Large intestine (tissue), 3 donors: ENCODE data around the gene VWDE. TPM values are rescaled to one million over a fixed set of nuclear protein-coding genes. Genes with fewer than 3 reads are reported as not detected.
"Not testable (repeated sequence)": the region's sequence is repeated elsewhere in the genome, so short reads cannot be mapped to it uniquely, and the experiment has no call there.

Source experiments
- DNase-seq, 2 donors: peaks; one replicate each; pipeline versions ENCODE4 v3.0.0 to v3.0.0-alpha.2; 2013
- H3K27ac ChIP-seq: one replicate; pipeline ENCODE4 v1.5.1; 2013; ENCODE audit warnings: low read length
- H3K27me3 ChIP-seq: 2 replicates; pipeline ENCODE4 v1.6.1; 2013; ENCODE audit warnings: low read length; ENCODE audit not compliant: control insufficient read depth, insufficient read depth
- H3K36me3 ChIP-seq: 2 replicates; pipeline ENCODE4 v1.6.1; 2013; ENCODE audit warnings: low read length; ENCODE audit not compliant: control insufficient read depth, insufficient read depth
- H3K4me1 ChIP-seq: one replicate; pipeline ENCODE4 v1.6.1; 2013; ENCODE audit warnings: low read length; ENCODE audit not compliant: control insufficient read depth, insufficient read depth
- H3K4me3 ChIP-seq: one replicate; pipeline ENCODE4 v1.5.1; 2013; ENCODE audit warnings: low read length
- H3K9me3 ChIP-seq: one replicate; pipeline ENCODE4 v1.6.1; 2013; ENCODE audit warnings: mild to moderate bottlenecking, low read depth, low read length, moderate library complexity; ENCODE audit not compliant: control insufficient read depth
- WGBS: methylation state at CpG from one replicate; pipeline ENCODE4 v1.1.5; 2013; ENCODE audit warnings: low lambda C conversion rate; ENCODE audit not compliant: insufficient coverage; 5-methylcytosine and 5-hydroxymethylcytosine counted together
- polyA plus RNA-seq: library from polyadenylated mRNA; unstranded; fragments of 120-200 nt; gene quantifications from one replicate; pipeline ENCODE4 v1.2.1, GENCODE V29; 2013

VWDE gene
- polyA plus RNA-seq, 1 donor = 0.66 TPM

DNA sequence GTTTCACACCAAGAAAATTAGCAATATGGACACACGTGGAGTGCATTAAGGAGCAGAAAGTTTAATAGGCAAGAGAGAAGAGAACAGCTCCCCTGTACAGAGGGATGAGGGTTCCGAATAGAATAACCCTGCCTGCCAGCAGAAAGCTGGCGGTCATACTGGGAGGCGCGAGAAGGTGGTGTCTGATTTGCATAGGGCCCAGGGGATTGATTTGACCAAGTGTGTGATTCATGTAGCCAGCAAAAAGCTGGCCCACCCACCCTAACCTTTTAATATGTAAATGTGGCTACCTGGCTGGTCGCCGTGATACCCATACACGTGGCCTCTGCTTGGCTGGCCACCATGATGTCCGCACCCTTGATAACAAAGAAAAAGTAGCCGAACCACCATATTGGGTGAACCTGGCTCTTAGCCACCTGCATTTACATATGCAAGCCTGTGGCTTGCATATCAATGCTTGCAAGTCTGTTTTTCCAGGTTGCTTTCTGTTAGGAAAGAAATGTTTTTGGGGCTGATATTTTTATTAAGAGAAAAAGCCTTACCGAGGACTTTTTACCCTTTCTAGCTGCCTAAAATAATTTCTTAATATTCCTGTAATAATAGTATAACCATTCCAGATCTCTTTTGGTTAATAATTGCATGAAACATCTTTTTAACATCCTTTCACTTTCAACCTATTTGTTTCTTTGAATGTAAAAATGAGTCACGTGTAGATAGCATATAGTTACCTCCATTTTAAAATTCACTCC, 20.5 kb upstream of the VWDE start:
- H3K27me3 ChIP-seq = no peaks in the 10 kb centered on the region
- no peak for DNase-seq
- 89% methylated on average over 3 of the region's 12 CpGs for WGBS

GRCh38 chr7:12423355-12423996, 19.8 kb upstream of the VWDE start:
- Histone ChIP-seq H3K4me3 (no peak overlapping the region), H3K36me3 (no peaks in the 10 kb centered on the region), H3K27me3 (no peaks in the 10 kb centered on the region), H3K4me1 (no peaks in the 10 kb centered on the region), H3K27ac (no peak overlapping the region), H3K9me3 (peaks cover 5% of the 10 kb centered on the region)
- WGBS = 71% methylated on average over 5 of the region's 8 CpGs
- DNase-seq = no peak

More for the DNA sequence above, 20.5 kb upstream of the VWDE start:
- Histone ChIP-seq H3K27ac (no peak overlapping the region), H3K36me3 (no peaks in the 10 kb centered on the region), H3K9me3 (peaks cover 5% of the 10 kb centered on the region), H3K4me3 (no peak overlapping the region), H3K4me1 (no peaks in the 10 kb centered on the region)

GRCh38 chr7:12422554-12423320, 19.1 kb upstream of the VWDE start:
- H3K36me3 ChIP-seq = no peaks in the 10 kb centered on the region
- WGBS = 83% methylated on average over 1 of the region's 4 CpGs
- H3K27ac ChIP-seq = no peak overlapping the region
- no peaks in the 10 kb centered on the region for H3K27me3 ChIP-seq
- DNase-seq = no peak
- peaks cover 5% of the 10 kb centered on the region for H3K9me3 ChIP-seq
- no peaks in the 10 kb centered on the region for H3K4me1 ChIP-seq
- H3K4me3 ChIP-seq = no peak overlapping the region

DNA sequence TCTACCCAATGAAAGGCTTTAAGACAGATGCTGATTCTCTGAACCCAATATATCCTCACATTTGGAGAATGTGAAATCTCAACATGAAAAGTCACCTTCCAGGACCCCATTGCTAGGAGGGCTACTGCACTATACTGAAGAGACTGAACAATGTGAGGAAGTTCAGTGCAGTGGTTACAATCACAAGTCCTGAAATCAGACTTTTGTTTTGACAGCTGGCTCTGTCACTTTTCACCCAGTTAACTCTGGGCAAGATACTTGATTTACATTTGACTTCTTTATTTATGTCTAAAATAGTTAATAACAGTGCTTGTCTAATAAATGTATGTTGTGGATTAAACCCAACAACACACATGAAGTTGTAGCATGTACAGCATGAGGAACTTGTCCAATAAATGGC, 14.8 kb upstream of the VWDE start:
- no peaks in the 10 kb centered on the region for H3K9me3 ChIP-seq
- no peaks in the 10 kb centered on the region for H3K4me1 ChIP-seq
- no peak overlapping the region for H3K4me3 ChIP-seq
- no peak overlapping the region for H3K27ac ChIP-seq
- no peak for DNase-seq
- H3K27me3 ChIP-seq = no peaks in the 10 kb centered on the region
- H3K36me3 ChIP-seq = no peaks in the 10 kb centered on the region

- H3K27ac ChIP-seq = no peak overlapping the region
- H3K9me3 ChIP-seq = no peaks in the 10 kb centered on the region
- H3K27me3 ChIP-seq = no peaks in the 10 kb centered on the region
- H3K36me3 ChIP-seq = no peaks in the 10 kb centered on the region
- DNase-seq = no peak
- no peak overlapping the region for H3K4me3 ChIP-seq
- H3K4me1 ChIP-seq = no peaks in the 10 kb centered on the region
These were observed 11.4 kb upstream of the VWDE start for GRCh38 chr7:12415072-12415471.

GRCh38 chr7:12412407-12412806, 8.7 kb upstream of the VWDE start:
- H3K36me3 ChIP-seq = no peaks in the 10 kb centered on the region
- H3K27ac ChIP-seq = no peak overlapping the region
- DNase-seq = no peak
- H3K4me3 ChIP-seq = no peak overlapping the region
- H3K4me1 ChIP-seq = no peaks in the 10 kb centered on the region
- no CpG with 5 or more reads among the region's 1 CpG for WGBS
- no peaks in the 10 kb centered on the region for H3K9me3 ChIP-seq
- H3K27me3 ChIP-seq = no peaks in the 10 kb centered on the region

- no peak overlapping the region for H3K27ac ChIP-seq
These were observed 6.9 kb upstream of the VWDE start for GRCh38 chr7:12410523-12410922.

DNA sequence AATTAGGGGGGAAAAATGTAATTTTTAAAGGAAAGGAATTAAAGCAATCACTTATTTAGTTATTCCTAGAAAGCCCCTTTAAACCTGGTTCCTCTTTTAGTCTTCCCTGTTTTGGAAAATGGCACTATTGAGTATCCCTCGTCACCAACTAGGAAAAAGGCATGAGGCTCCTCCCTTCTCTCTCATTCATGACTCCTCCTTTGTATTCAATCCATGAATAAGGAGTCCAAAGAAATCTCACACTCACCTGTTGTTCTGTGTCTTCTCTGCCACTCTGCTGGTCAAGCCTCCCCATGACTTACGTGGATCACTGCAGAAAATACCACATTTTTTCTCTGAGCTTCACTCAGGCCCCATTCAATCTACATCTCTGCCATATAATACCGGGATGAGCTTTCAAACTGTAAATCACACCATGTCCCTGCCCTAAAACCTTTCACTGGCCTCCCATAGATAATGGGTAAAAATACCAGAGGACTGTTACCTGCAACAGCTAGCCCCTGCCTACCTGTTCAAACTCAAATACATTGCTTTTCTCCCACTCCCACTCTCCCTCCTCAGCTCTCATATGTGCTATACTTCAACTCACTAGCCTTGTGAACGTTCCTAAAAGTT, 5.5 kb upstream of the VWDE start:
- WGBS = 66% methylated on average over 3 of the region's 4 CpGs
- Histone ChIP-seq H3K27me3 (peaks cover 7% of the 10 kb centered on the region), H3K27ac (no peak overlapping the region), H3K36me3 (no peaks in the 10 kb centered on the region), H3K4me1 (no peaks in the 10 kb centered on the region), H3K4me3 (no peak overlapping the region), H3K9me3 (no peaks in the 10 kb centered on the region)
- DNase-seq = no peak

More at GRCh38 chr7:12410523-12410922, 6.9 kb upstream of the VWDE start:
- no peak overlapping the region for H3K4me3 ChIP-seq
- no peaks in the 10 kb centered on the region for H3K36me3 ChIP-seq
- no peaks in the 10 kb centered on the region for H3K9me3 ChIP-seq
- no peaks in the 10 kb centered on the region for H3K4me1 ChIP-seq
- no peak for DNase-seq
- H3K27me3 ChIP-seq = no peaks in the 10 kb centered on the region

- peaks cover 18% of the 10 kb centered on the region for H3K27me3 ChIP-seq
These were observed 4.0 kb upstream of the VWDE start for GRCh38 chr7:12407652-12408051.

DNA sequence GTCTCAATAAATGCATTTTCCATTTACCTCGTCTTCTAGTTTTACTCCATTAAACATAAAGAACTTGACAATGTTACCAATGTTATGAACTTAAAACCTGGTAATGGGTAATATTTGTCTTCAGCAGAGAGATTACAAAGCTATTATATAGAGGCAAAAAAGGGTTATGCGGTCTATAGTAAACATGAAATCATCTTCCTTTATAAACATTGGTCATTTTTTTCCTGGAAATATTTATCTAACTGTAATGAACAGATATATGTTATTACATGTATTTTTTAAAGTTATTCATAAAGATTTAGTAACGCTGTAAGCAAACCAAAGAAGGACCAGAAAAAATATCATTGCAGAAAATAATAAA, 1.3 kb downstream of the VWDE start:
- 80% methylated on average over 2 of the region's 3 CpGs for WGBS
- Histone ChIP-seq H3K27ac (no peak overlapping the region), H3K4me3 (no peak overlapping the region), H3K27me3 (peaks cover 20% of the 10 kb centered on the region), H3K4me1 (no peaks in the 10 kb centered on the region), H3K36me3 (no peaks in the 10 kb centered on the region), H3K9me3 (peaks cover 3% of the 10 kb centered on the region)
- DNase-seq = no peak

More at GRCh38 chr7:12407652-12408051, 4.0 kb upstream of the VWDE start:
- DNase-seq, H3K4me3 ChIP-seq, H3K9me3 ChIP-seq, H3K27ac ChIP-seq, H3K4me1 ChIP-seq, H3K36me3 ChIP-seq: not testable (repeated sequence)
- 100% methylated on average over 2 of the region's 8 CpGs for WGBS
